K562 (cell line): Measurements from ENCODE around the gene ATP5ME. TPM values are rescaled to one million over a fixed set of nuclear protein-coding genes. Genes with fewer than 3 reads are reported as not detected.
A peak's percentile ranks its signal among the peaks of the same experiment; 100 is the strongest.

Experiments
- ATAC-seq: fragments of 200-7000 bp; cut with Tn5 transposase; 3 replicates; pipeline ENCODE4 v1.9.1; 2020; ENCODE audit warnings: moderate library complexity
- BruUV-seq: library from RNA; stranded (reverse); fragments of 400-500 nt; replicated peaks from 2 replicates; lab custom pipeline; 2021; lab: Mats Ljungman, UMichigan
- CTCF ChIA-PET: fragments of 300-600 bp; formaldehyde crosslinking; extraction: SDS; loops from one replicate; lab custom pipeline; 2021; ENCODE audit warnings: low intra/inter-chr PET ratio; lab: Yijun Ruan, JAX
- POLR2A ChIA-PET: fragments of 300-600, 350-650 bp; sonication (Branson Sonifier 250); formaldehyde crosslinking; extraction: SDS; loops from one replicate; lab custom pipeline; 2021; ENCODE audit warnings: antibody characterized with exemption, inconsistent platforms; lab: Yijun Ruan, JAX
- DNase-seq, 4 experiments: peaks; one replicate each; pipeline versions ENCODE4 v3.0.0 to v3.0.0-alpha.2; 2011 to 2018; ENCODE audit warnings: low spot score in 3 of 4, mixed read lengths in 3 of 4; ENCODE audit errors: extremely low read depth in 1 of 4
- FAIRE-seq: peaks from 2 replicates; lab custom pipeline; 2011; peaks lifted over from hg19 to GRCh38; lab: Jason Lieb, UNC
- H2AFZ ChIP-seq: 2 replicates; pipeline ENCODE4 v1.6.0; 2011; ENCODE audit warnings: low read depth, low read length, control low read depth, inconsistent platforms
- H3K27ac ChIP-seq: fragments of 200-600 bp; 3 replicates; pipeline ENCODE4 v1.8.0; 2011; ENCODE audit warnings: low read depth, mild to moderate bottlenecking, control low read depth, inconsistent platforms, low read length, moderate library complexity, mixed read lengths; ENCODE audit errors: extremely low read depth
- H3K27me3 ChIP-seq, 2 experiments: fragments of 300-600 bp in 1 of 2; 2 replicates in 1 of 2; 3 replicates in 1 of 2; pipeline versions ENCODE4 v1.6.0 to v1.8.0; 2011; ENCODE audit warnings: inconsistent platforms in 2 of 2, low read length in 2 of 2, mild to moderate bottlenecking in 1 of 2, mixed read lengths in 1 of 2, moderate library complexity in 1 of 2; ENCODE audit not compliant: control insufficient read depth in 2 of 2, insufficient read depth in 2 of 2
- H3K36me3 ChIP-seq: fragments of 300-600 bp; 3 replicates; pipeline ENCODE4 v1.8.0; 2011; ENCODE audit warnings: mild to moderate bottlenecking, low read length, inconsistent platforms; ENCODE audit not compliant: control insufficient read depth, insufficient read depth
- H3K4me1 ChIP-seq, 2 experiments: fragments of 200-600 bp in 1 of 2; replicated peaks in 1 of 2; 2 replicates in 1 of 2; 3 replicates in 1 of 2; pipeline versions ENCODE4 v1.5.1 to v1.8.0; 2011; ENCODE audit warnings: inconsistent platforms in 2 of 2, low read length in 2 of 2, mild to moderate bottlenecking in 1 of 2, mixed read lengths in 1 of 2, moderate library complexity in 1 of 2; ENCODE audit not compliant: control insufficient read depth in 2 of 2, insufficient read depth in 2 of 2
- H3K4me2 ChIP-seq: 2 replicates; pipeline ENCODE4 v1.6.1; 2011; ENCODE audit warnings: low read length, control low read depth, inconsistent platforms, mixed read lengths; ENCODE audit not compliant: insufficient read depth
- H3K4me3 ChIP-seq: fragments of 200-600 bp; sonication (generic), shearing (Covaris generic); 2 replicates; pipeline ENCODE4 v1.5.1; 2016; ENCODE audit warnings: control low read depth, inconsistent platforms
- H3K79me2 ChIP-seq: fragments of 200-600 bp; 3 replicates; pipeline ENCODE4 v1.8.0; 2011; ENCODE audit warnings: low read length, inconsistent platforms; ENCODE audit not compliant: control insufficient read depth, insufficient read depth
- H3K9ac ChIP-seq, 2 experiments: 2 replicates each; pipeline versions ENCODE4 v1.6.0 to v1.6.1; 2011; ENCODE audit warnings: low read depth in 2 of 2, low read length in 2 of 2, control low read depth in 1 of 2, inconsistent platforms in 1 of 2, mild to moderate bottlenecking in 1 of 2, mixed read lengths in 1 of 2; ENCODE audit not compliant: insufficient read depth in 1 of 2
- H3K9me1 ChIP-seq: one replicate; pipeline ENCODE4 v1.6.0; 2011; ENCODE audit warnings: inconsistent platforms, mild to moderate bottlenecking, low read length, moderate library complexity; ENCODE audit not compliant: control insufficient read depth, insufficient read depth
- H3K9me3 ChIP-seq: replicated peaks from 2 replicates; pipeline ENCODE4 v1.5.1; 2011; ENCODE audit warnings: low read depth, low read length, inconsistent platforms; ENCODE audit not compliant: control insufficient read depth, insufficient read depth
- H4K20me1 ChIP-seq: replicated peaks from 2 replicates; pipeline ENCODE4 v1.6.1; 2011; ENCODE audit warnings: low read length, inconsistent platforms, mixed read lengths; ENCODE audit not compliant: control insufficient read depth, insufficient read depth
- CBFA2T3 ChIP-seq: fragments of 450-650 bp; IDR thresholded peaks from 2 replicates; pipeline ENCODE4 v1.6.1; 2017
- ELF4 ChIP-seq: fragments of 450-650 bp; formaldehyde crosslinking; IDR thresholded peaks from 2 replicates; pipeline ENCODE4 v1.4.0; 2022; ENCODE audit warnings: missing genetic modification characterization
- KAT2B ChIP-seq: IDR thresholded peaks from one replicate; pipeline ENCODE4 v1.6.1; 2012; ENCODE audit warnings: low read depth, mild to moderate bottlenecking, control low read depth, inconsistent platforms, low read length, moderate library complexity
- OTX1 ChIP-seq: fragments of 450-650 bp; formaldehyde crosslinking; IDR thresholded peaks from 2 replicates; pipeline ENCODE4 v1.4.0; 2022; ENCODE audit warnings: mild to moderate bottlenecking
- ZNF121 ChIP-seq: sonication (generic); formaldehyde crosslinking; conservative IDR thresholded peaks from 2 replicates; pipeline ENCODE4 v1.8.0; 2022; ENCODE audit warnings: missing genetic modification reagents
- ZNF24 ChIP-seq: fragments of 450-650 bp; IDR thresholded peaks from 2 replicates; pipeline ENCODE4 v1.6.1; 2016
- WGBS: fragments of 100-300 bp; shearing (Covaris generic); methylation state at CpG from one replicate; pipeline ENCODE4 v1.1.6; 2016; ENCODE audit warnings: low coverage, mixed read lengths; ENCODE audit not compliant: insufficient coverage; ENCODE audit errors: missing lambda C conversion rate; 5-methylcytosine and 5-hydroxymethylcytosine counted together
- in situ Hi-C: fragments of 300-500 bp; cut with MboI; formaldehyde crosslinking; loops from 4 replicates; pipeline ENCODE4 v1.15.0; 2018; ENCODE audit warnings: inconsistent platforms, mixed read lengths
- intact Hi-C: fragments of 100-400 bp; cut with micrococcal nuclease; formaldehyde crosslinking; loops from 2 replicates; pipeline ENCODE4 v1.14.2; 2022
- polyA plus RNA-seq, 8 experiments: library from polyadenylated mRNA; depleted of rRNA in 4 of 8; stranded (reverse) in 5 of 8; unstranded in 3 of 8; fragments of >200 nt; fragmentation: Nextera tagmentation in 2 of 8; fragmentation: Illumina TruSeq in 1 of 8; extraction: Ambion mirVana in 2 of 8; extraction: Trizol in 1 of 8; gene quantifications; 2 replicates each; pipeline versions ENCODE4 v1.2.1 to v1.2.3, GENCODE V29; 2011 to 2014; ENCODE audit warnings: inconsistent platforms in 1 of 8, missing spikeins in 1 of 8
- total RNA-seq, 7 experiments: library from RNA; depleted of rRNA in 6 of 7; stranded (reverse); fragments of >200 nt in 6 of 7; fragmentation: Illumina TruSeq in 2 of 7; extraction: Trizol in 2 of 7; gene quantifications; 2 replicates each; pipeline versions ENCODE4 v1.2.1 to v1.2.3, GENCODE V29; 2011 to 2021; ENCODE audit warnings: low replicate concordance in 1 of 7
- TF ChIP-seq, protein P1 (sequence below): fragments of 450-650 bp; IDR thresholded peaks from 2 replicates; pipeline ENCODE4 v1.6.1; 2016; ENCODE audit warnings: low read depth
- TF ChIP-seq, protein P2 (sequence below): fragments of 450-650 bp; formaldehyde crosslinking; conservative IDR thresholded peaks from 2 replicates; pipeline ENCODE4 v1.4.0; 2022; ENCODE audit warnings: mild to moderate bottlenecking, missing genetic modification characterization

The ATP5ME gene
- total and polyA plus RNA-seq, 9 of the 15 experiments (the other 6 are each of a cell fraction or from before 2014, with no cell fraction given), result 509 to 2,480 (median 887) TPM

DNA sequence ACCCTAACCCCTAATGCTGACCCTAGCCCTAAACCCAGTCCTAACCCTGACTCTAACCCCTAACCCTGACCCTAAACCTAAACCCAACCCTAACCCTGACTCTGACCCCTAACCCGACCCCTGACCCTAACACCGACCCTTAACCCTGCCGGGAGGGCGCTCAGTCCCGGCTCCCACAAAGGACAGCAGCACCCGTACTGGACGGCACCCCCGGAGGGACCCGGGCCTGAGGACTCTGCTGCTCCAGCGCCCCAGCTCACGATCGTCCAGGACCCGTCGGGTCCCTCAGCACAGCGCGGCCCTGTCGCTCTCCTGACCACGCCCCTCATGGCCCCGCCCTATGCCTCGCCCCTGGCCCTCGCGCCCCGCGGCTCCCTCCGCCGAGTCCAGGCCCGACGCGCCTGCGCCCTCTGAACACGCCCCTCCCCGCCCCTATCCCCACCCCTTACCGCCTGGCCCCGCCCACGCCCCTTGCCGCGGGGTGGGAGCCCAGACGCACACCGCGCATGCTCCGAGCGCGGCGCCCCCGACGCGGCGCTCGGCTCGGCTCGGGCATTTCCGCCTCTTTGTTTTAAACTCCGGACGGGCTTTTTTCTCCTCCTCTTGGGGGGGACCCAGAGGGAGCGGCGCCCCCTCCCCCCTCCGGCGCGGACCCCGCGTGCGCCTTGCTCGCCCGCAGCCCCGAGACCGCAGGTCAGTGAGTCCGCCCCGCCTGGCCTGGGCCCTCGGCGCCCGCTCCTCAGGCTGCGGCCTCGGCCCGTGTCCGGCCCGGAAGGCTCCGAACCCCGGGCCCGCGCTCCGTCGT, 31.4 kb upstream of the ATP5ME start, which contains the start of gene PCGF3 (continued):
- 0 out of 2 replicates have a peak, but pooled peaks have one; percentile 32 for TF ChIP-seq ZNF24

DNA sequence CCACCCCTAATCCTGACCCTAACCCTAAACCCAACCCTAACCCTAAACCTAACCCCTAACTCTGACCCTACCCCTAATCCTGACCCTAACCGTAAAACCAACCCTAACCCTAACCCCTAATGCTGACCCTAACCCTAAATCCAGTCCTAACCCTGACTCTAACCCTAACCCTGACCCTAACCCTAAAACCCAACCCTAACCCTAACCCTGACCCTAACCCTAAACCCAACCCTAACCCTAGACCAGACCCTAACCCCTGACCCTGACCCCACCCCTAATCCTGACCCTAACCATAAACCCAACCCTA, 30.8 kb upstream of the ATP5ME start:
- POLR2A ChIA-PET, result interaction anchor here (0.6 to 1.0 kb wide), 3 partner anchors 8 to 34 kb away, joined by 4 read pairs; no protein-coding TSS in a partner anchor
- TF ChIP-seq ZNF121 (CRISPR knock-in tag), result no peak
- TF ChIP-seq ELF4 (CRISPR knock-in tag), result peak; percentile 94
- TF ChIP-seq, protein P1, sequence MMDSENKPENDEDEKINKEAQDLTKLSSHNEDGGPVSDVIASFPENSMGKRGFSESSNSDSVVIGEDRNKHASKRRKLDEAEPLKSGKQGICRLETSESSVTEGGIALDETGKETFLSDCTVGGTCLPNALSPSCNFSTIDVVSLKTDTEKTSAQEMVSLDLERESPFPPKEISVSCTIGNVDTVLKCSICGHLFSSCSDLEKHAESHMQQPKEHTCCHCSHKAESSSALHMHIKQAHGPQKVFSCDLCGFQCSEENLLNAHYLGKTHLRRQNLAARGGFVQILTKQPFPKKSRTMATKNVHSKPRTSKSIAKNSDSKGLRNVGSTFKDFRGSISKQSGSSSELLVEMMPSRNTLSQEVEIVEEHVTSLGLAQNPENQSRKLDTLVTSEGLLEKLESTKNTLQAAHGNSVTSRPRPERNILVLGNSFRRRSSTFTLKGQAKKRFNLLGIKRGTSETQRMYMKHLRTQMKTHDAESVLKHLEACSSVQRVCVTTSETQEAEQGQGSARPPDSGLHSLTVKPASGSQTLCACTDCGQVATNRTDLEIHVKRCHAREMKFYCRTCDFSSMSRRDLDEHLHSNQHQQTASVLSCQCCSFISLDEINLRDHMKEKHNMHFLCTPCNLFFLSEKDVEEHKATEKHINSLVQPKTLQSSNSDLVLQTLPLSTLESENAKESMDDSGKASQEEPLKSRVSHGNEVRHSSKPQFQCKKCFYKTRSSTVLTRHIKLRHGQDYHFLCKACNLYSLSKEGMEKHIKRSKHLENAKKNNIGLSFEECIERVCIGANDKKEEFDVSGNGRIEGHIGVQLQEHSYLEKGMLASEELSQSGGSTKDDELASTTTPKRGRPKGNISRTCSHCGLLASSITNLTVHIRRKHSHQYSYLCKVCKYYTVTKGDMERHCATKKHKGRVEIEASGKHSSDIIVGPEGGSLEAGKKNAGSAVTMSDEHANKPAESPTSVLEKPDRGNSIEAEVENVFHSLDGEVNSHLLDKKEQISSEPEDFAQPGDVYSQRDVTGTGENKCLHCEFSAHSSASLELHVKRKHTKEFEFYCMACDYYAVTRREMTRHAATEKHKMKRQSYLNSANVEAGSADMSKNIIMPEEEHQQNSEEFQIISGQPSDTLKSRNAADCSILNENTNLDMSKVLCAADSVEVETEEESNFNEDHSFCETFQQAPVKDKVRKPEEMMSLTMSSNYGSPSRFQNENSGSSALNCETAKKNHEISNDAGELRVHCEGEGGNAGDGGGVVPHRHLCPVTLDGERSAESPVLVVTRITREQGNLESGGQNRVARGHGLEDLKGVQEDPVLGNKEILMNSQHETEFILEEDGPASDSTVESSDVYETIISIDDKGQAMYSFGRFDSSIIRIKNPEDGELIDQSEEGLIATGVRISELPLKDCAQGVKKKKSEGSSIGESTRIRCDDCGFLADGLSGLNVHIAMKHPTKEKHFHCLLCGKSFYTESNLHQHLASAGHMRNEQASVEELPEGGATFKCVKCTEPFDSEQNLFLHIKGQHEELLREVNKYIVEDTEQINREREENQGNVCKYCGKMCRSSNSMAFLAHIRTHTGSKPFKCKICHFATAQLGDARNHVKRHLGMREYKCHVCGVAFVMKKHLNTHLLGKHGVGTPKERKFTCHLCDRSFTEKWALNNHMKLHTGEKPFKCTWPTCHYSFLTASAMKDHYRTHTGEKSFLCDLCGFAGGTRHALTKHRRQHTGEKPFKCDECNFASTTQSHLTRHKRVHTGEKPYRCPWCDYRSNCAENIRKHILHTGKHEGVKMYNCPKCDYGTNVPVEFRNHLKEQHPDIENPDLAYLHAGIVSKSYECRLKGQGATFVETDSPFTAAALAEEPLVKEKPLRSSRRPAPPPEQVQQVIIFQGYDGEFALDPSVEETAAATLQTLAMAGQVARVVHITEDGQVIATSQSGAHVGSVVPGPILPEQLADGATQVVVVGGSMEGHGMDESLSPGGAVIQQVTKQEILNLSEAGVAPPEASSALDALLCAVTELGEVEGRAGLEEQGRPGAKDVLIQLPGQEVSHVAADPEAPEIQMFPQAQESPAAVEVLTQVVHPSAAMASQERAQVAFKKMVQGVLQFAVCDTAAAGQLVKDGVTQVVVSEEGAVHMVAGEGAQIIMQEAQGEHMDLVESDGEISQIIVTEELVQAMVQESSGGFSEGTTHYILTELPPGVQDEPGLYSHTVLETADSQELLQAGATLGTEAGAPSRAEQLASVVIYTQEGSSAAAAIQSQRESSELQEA, result 0 out of 2 replicates have a peak, but pooled peaks have one; percentile 49
- TF ChIP-seq OTX1 (CRISPR knock-in tag), result peak; percentile 95
- no peak for TF ChIP-seq CBFA2T3
- no peak for TF ChIP-seq KAT2B
- TF ChIP-seq, protein P2, sequence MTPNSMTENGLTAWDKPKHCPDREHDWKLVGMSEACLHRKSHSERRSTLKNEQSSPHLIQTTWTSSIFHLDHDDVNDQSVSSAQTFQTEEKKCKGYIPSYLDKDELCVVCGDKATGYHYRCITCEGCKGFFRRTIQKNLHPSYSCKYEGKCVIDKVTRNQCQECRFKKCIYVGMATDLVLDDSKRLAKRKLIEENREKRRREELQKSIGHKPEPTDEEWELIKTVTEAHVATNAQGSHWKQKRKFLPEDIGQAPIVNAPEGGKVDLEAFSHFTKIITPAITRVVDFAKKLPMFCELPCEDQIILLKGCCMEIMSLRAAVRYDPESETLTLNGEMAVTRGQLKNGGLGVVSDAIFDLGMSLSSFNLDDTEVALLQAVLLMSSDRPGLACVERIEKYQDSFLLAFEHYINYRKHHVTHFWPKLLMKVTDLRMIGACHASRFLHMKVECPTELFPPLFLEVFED, result peak; percentile 80

More for the DNA sequence above, 30.8 kb upstream of the ATP5ME start:
- no TSS peak for BruUV-seq
- H3K79me2 ChIP-seq, result peaks cover 38% of the 10 kb centered on the region
- peak overlapping the region; percentile 77 for H3K4me3 ChIP-seq
- peak overlapping the region; percentile 88 for H2AFZ ChIP-seq
- CTCF ChIA-PET, result no interaction called here
- peaks cover 4% of the 10 kb centered on the region for H3K9me1 ChIP-seq
- no peak for DNase-seq
- H3K27ac ChIP-seq, result peak overlapping the region; percentile 73
- peak overlapping the region; percentile 82 for H3K4me2 ChIP-seq
- peak overlapping the region; percentile 66 to 92; a peak in 3 of 4 replicates for H3K9ac ChIP-seq
- H3K9me3 ChIP-seq, result no peaks in the 10 kb centered on the region
- ATAC-seq, result no peak
- H3K36me3 ChIP-seq, result peaks cover 12% of the 10 kb centered on the region; the same call in 2 of the 3 replicates
- H3K27me3 ChIP-seq, result no peaks in the 10 kb centered on the region
- WGBS, result 90% methylated on average over 1 of the region's 1 CpG
- H3K4me1 ChIP-seq, result peaks cover 27 to 74% of the 10 kb centered on the region in 2 experiments; a peak in 4 of 5 replicates
- in situ Hi-C loops, result no loop called here
- intact Hi-C loops, result loop anchor here (1.0 kb wide), 1 partner anchor 18 kb away; no protein-coding TSS in a partner anchor
- no peak for FAIRE-seq
- no peaks in the 10 kb centered on the region for H4K20me1 ChIP-seq
